HG02798 (cell line): Measurements from ENCODE around the gene TMOD2.

Experiments used
- ATAC-seq: cut with Tn5 transposase; IDR thresholded peaks from one replicate; pipeline ENCODE4 v1.9.1; 2021; ENCODE audit warnings: mild to moderate bottlenecking; ENCODE audit not compliant: unreplicated experiment, poor library complexity

TMOD2 gene

DNA sequence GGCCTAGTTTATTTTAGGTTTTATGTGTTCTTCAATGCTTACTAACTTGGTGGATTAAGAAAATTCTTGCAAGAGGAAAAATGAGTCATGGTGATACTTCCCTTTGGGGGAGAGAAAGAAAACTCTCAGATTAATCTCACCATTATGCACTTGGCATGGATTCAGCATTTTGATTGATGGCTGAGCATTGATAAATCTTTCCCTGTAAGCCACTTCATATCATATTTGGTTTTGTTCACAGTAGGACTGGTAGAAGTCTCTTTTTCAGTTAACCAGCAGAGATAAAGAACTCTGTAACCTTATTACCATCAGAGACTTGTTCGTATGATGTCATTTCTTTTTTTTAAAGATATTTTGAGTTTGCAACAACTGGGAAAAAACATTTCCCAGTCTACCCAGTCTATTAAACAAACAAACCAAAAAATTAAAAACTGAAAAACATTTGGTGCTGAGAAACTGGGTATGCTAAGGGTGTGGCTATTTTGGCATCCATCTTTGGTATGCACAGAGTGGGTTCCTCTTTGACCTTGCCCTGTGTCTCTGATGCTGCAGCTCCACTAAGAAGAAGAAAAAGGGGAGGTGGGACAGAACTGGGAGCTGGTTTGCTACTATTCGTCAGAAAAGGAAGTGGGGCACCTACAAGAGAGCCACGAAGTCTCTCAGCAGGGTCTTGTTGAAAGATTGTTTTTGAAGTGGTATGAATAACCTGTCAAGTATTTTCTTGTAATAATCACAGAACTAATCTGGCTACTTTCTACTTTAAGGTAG is 95.2 kb downstream of the TMOD2 start:
- no peak for ATAC-seq

DNA sequence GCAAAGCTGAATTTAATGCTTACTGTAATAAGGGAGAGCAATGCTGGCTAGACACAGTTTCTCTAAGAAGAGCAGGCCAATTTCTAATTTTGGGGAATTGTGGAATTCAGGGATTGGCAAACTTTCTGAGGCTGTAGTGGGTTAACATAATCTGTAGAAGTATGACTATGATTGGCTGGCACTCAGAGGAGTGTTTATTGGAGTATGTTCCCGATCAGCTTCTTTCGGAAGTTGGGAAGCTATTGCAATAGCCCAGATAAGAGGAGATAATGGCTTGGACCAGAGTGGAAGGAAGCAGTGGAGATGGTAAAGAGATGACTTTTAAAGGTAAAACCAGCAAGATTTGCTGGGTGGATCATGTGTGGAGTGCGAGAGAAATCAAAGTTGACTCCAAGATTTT is 97.4 kb downstream of the TMOD2 start:
- ATAC-seq, result no peak

DNA sequence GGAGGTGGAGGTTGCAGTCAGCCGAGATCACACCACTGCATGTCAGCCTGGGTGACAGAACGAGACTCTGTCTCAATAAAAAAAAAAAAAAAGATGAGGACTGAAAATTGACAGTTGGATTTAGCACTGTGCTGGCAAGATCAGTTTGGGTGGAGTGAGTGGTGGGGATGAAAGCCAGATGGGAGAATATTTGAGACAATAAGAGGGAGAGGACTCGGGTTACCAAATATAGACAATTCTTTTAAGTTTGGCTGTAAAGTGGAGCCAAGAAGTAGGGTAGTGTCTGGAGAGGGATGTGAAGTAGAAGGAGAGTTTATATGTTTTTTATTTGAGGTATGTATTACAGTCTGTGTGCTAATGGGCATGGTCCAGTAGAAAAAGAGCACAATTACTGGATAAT is 98.5 kb downstream of the TMOD2 start:
- ATAC-seq, result no peak

DNA sequence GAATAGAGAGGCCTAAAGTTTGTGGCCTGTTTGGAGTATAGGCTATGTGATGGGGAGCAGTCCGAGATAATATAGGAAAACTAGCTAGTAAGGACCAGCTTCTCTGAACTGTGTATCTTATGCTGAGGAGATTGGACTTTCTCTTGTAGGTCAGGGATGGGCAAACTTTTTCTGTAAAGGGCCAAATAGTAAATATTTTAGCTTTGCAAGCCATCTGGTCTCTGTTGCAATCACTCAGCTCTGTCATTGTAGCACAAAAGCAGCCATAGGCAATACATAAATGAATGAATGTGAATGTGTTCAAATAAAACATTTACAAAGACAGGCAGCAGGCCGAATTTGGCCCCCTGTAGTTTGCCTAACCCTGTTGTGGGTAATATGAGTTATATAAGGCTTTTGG is 102.6 kb downstream of the TMOD2 start:
- ATAC-seq, result no peak

DNA sequence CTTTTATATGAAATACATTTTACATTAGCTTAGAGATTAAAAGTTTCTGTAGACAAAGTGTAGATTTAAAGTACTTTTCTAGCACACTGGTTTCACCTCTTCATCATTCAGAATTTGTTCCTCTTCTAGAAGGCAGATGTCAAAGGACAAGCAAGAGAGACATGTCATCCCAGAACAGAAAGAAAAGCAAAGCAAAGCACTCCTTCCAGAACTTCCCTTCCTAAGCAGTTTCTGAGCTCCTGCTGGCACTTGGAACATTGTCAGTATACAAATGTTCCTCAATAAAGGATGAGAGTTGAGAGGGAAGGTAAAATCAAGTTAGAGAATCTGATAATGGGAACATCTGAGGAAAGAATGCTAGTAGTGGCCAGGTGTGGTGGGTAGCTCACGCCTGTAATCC is 104.2 kb downstream of the TMOD2 start:
- no peak for ATAC-seq

DNA sequence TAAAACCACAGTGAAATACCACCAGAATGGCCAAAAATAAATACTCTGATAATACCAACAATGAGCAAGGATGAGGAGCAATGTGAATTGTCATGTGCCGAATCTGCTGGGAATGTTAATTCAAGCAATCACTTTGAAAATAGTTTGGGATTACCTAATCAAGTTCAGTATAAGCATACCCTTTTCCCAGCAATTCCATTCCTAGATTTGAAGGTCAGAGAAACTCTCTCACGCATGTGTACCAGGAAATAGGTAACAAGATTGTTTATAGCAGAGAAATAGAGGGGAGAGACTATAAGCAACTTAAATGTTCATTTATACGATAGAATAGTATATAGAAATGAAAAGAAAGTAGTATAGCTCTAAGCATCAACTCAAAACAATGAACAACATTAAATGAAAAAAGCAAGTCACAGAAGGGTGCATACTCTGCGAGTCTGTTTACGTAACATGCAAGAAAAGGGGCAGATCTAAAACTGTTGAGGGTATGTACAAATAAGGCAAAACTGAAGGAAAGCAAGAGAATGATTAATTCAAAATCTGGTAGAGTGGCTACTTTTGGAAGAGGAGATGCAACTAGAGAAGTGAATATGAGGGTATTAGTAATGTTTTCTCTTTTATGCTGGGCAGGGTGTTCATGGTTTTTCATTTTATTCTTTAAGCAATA is 105.5 kb downstream of the TMOD2 start:
- no peak for ATAC-seq

DNA sequence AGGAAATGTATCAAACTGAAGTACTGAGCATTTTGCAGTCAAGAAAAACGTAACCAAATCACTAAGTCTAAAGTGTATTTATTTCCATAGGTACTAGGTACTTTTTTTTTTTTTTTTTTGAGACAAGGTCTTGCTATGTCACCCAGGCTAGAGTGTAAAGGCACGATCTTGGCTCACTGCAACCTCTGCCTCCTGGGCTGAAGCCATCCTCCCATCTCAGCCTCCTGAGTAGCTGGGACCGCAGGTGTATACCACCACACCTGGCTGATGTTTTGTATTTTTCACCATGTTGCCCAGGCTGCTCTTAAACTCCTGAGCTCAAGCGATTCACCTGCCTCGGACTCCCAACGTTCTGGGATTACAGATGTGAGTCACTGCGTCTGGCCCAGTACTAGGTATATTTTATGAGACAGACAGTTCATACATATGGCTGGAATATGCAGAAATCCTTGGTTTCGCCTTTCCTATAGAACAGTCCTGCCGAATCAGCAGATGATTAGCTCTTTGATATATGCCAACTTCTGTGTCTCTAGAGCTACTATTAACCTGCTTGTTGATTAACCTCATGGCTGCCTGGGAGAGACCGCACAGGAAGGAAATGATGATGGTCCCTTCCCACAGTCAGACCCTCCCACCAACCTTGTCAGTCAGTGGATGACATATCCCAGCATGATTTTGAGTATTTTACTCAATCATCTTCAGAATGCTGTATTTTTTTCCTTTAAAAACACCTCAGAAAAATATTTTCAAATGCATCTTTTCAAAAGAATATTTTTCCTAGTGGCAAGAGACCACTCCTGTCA is 110.4 kb downstream of the TMOD2 start:
- no peak for ATAC-seq

DNA sequence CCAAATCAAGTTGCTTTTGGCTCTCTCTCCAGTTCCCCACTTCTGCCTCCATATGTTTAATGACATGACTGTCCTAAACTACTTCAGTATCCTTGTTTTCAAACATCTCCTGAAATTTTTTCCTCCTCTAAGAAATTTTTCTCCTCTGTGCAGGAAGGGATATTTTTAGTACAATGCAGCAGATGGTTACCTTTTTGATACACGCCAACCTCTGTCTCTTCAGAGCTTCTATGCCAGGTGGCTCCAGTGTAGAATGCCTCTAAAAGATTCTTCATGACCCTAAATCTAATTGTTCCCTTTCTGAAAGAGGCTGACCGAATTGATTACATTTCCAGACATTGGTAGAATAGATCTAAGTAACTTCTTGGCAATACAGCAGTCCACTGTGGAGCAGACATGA is 111.7 kb downstream of the TMOD2 start:
- ATAC-seq, result no peak

DNA sequence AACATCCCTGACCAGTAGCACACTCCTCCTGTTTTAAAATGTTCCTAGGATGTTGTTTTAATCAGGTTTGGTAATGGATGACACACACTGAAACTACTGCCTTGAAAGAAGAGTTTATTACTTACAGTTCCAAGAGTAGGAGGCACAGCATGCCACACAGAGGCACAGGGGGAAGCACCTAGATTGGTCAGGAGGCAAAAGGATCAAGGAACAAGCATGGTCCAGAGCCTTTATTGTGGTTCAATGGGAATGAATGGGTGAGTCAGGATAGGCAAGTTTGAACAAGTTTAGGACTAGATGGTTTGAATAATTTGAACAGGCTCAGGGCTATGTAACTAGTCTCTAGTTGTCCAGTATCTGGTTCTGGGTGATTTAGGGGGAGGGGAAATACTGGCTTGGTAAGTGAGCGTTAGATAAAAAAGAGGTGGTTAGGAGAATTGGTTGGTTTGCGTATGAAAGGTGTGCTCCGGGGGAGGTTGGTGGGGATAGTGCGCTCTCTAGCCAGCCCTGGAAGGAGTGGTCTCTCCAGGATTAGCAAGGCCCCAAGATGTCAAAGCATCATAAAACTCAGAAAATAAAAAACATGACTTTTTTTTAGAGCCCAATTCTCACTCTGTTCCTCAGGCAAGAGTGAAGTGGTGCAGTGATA is 113.1 kb downstream of the TMOD2 start:
- no peak for ATAC-seq

DNA sequence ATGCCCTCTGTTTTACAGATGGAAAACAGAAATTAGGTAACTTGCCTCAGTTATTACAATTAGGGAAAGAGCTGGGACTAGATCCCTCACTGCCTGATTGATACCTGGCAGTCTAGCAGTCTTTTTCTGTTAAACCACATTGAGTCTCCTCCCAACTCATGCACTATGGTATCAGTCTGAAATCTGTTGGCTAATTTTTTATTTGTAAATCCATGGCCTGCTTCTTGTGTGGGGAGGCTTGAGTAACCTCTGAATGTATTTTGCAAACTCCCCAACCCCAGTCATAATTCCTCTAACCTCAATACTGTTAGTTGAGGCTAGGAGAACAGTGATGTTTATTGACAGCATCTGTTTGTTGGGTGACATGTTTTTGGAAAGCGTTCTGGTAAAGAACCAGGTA is 113.9 kb downstream of the TMOD2 start:
- no peak for ATAC-seq
